A549 (cell line): Measurements from ENCODE around the gene SLC5A5. TPM values are rescaled to one million over a fixed set of nuclear protein-coding genes. Genes with fewer than 3 reads are reported as not detected.
A peak's percentile ranks its signal among the peaks of the same experiment; 100 is the strongest.

Experiments
- ATAC-seq, 2 experiments: fragments of 200-7000 bp in 1 of 2; fragments of >200 bp in 1 of 2; cut with Nextera tagmentation in 1 of 2; cut with Tn5 transposase in 1 of 2; 3 replicates each; pipeline versions ENCODE4 v1.8.0 to v1.9.1; 2018 to 2020; ENCODE audit warnings: mild to moderate bottlenecking in 1 of 2, moderate library complexity in 1 of 2
- CTCF ChIA-PET: fragments of 300-600 bp; sonication (Branson Sonifier 250); formaldehyde crosslinking; extraction: SDS; loops from one replicate; lab custom pipeline; 2021; ENCODE audit warnings: antibody characterized with exemption, inconsistent platforms; lab: Yijun Ruan, JAX
- POLR2A ChIA-PET: fragments of 350-600 bp; formaldehyde crosslinking; extraction: SDS; loops from one replicate; lab custom pipeline; 2021; ENCODE audit warnings: antibody characterized with exemption, inconsistent platforms; lab: Yijun Ruan, JAX
- DNase-seq, 2 experiments: peaks; one replicate each; pipeline versions ENCODE4 v3.0.0 to v3.0.0-alpha.2; 2011 to 2016; ENCODE audit warnings: low read depth in 1 of 2, low spot score in 1 of 2
- FAIRE-seq: peaks from 2 replicates; lab custom pipeline; 2011; peaks lifted over from hg19 to GRCh38; lab: Jason Lieb, UNC
- H3K27ac ChIP-seq, 2 experiments: fragments of >200 bp; sonication (Bioruptor Twin); formaldehyde crosslinking; 3 replicates each; pipeline ENCODE4 v1.5.1; 2016 to 2017
- H3K4me1 ChIP-seq: fragments of >200 bp; sonication (Bioruptor Twin); formaldehyde crosslinking; 3 replicates; pipeline ENCODE4 v1.6.1; 2016
- H3K4me2 ChIP-seq: fragments of >200 bp; sonication (Bioruptor Twin); formaldehyde crosslinking; 3 replicates; pipeline ENCODE4 v1.6.1; 2016
- H3K4me3 ChIP-seq: fragments of >200 bp; sonication (Bioruptor Twin); formaldehyde crosslinking; 3 replicates; pipeline ENCODE4 v1.5.1; 2016
- H3K9me3 ChIP-seq: fragments of >200 bp; sonication (Bioruptor Twin); formaldehyde crosslinking; 3 replicates; pipeline ENCODE4 v1.6.1; 2016
- ATOH8 ChIP-seq: fragments of 250-450 bp; sonication (Bioruptor Pico); IDR thresholded peaks from 2 replicates; pipeline ENCODE4 v1.5.0; 2020; ENCODE audit warnings: low read depth, mild to moderate bottlenecking, moderate library complexity
- CHD2 ChIP-seq: fragments of 150-350 bp; IDR thresholded peaks from 2 replicates; pipeline ENCODE4 v1.6.1; 2014; ENCODE audit warnings: low read length; ENCODE audit not compliant: partially characterized antibody
- CHD4 ChIP-seq: fragments of 200-600 bp; sonication (generic); IDR thresholded peaks from 2 replicates; pipeline ENCODE4 v1.6.1; 2016; ENCODE audit warnings: antibody characterized with exemption, mild to moderate bottlenecking, borderline replicate concordance
- EHMT2 ChIP-seq: fragments of 200-600 bp; sonication (generic); IDR thresholded peaks from 2 replicates; pipeline ENCODE4 v1.6.1; 2016; ENCODE audit warnings: antibody characterized with exemption, low read depth, mild to moderate bottlenecking, moderate library complexity
- ELK1 ChIP-seq: fragments of 150-350 bp; IDR thresholded peaks from 2 replicates; pipeline ENCODE4 v1.6.1; 2014; ENCODE audit warnings: low read depth, mild to moderate bottlenecking, low read length
- ESRRA ChIP-seq: fragments of 150-350 bp; IDR thresholded peaks from 2 replicates; pipeline ENCODE4 v1.6.1; 2014; ENCODE audit warnings: mild to moderate bottlenecking, low read length, borderline replicate concordance
- FOXS1 ChIP-seq: fragments of 250-450 bp; sonication (Bioruptor Pico); IDR thresholded peaks from 2 replicates; pipeline ENCODE4 v1.5.0; 2020; ENCODE audit warnings: mild to moderate bottlenecking, moderate library complexity
- HMGXB4 ChIP-seq: fragments of 250-450 bp; sonication (Bioruptor Pico); IDR thresholded peaks from 2 replicates; pipeline ENCODE4 v1.5.0; 2021; ENCODE audit warnings: mild to moderate bottlenecking, moderate library complexity, borderline replicate concordance
- HOXA7 ChIP-seq: fragments of 250-450 bp; sonication (Bioruptor Pico); IDR thresholded peaks from 2 replicates; pipeline ENCODE4 v1.5.0; 2020; ENCODE audit warnings: mild to moderate bottlenecking, moderate library complexity
- HOXB13 ChIP-seq: fragments of 250-450 bp; sonication (Bioruptor Pico); IDR thresholded peaks from 2 replicates; pipeline ENCODE4 v1.5.0; 2020; ENCODE audit warnings: low read depth, mild to moderate bottlenecking, moderate library complexity
- HOXB5 ChIP-seq: fragments of 250-450 bp; sonication (Bioruptor Pico); IDR thresholded peaks from 2 replicates; pipeline ENCODE4 v1.5.0; 2020; ENCODE audit warnings: mild to moderate bottlenecking, moderate library complexity
- JUNB ChIP-seq: fragments of >200 bp; sonication (Bioruptor Twin); formaldehyde crosslinking; IDR thresholded peaks from 2 replicates; pipeline ENCODE4 v1.6.1; 2016
- KDM1A ChIP-seq: fragments of 200-600 bp; sonication (generic); IDR thresholded peaks from 2 replicates; pipeline ENCODE4 v1.6.1; 2016; ENCODE audit warnings: low read depth, mild to moderate bottlenecking
- KDM5A ChIP-seq: fragments of 200-600 bp; sonication (generic); IDR thresholded peaks from 2 replicates; pipeline ENCODE4 v1.6.1; 2016; ENCODE audit warnings: antibody characterized with exemption, mild to moderate bottlenecking
- MYC ChIP-seq: IDR thresholded peaks from 2 replicates; pipeline ENCODE4 v1.6.1; 2012; ENCODE audit warnings: mild to moderate bottlenecking, inconsistent platforms, low read length, improper control_type of control experiment, borderline replicate concordance
- RARB ChIP-seq: fragments of 250-450 bp; sonication (Bioruptor Pico); IDR thresholded peaks from 2 replicates; pipeline ENCODE4 v1.8.0; 2021; ENCODE audit warnings: mild to moderate bottlenecking, moderate library complexity
- RCOR1 ChIP-seq: fragments of 150-350 bp; IDR thresholded peaks from 2 replicates; pipeline ENCODE4 v1.6.1; 2014; ENCODE audit warnings: antibody characterized with exemption, low read length, low read depth
- SMC3 ChIP-seq: fragments of >200 bp; sonication (Bioruptor Twin); formaldehyde crosslinking; IDR thresholded peaks from 3 replicates; pipeline ENCODE4 v1.6.1; 2018; ENCODE audit warnings: inconsistent platforms
- ZFP36 ChIP-seq: fragments of 450-650 bp; IDR thresholded peaks from 2 replicates; pipeline ENCODE4 v1.6.1; 2014; ENCODE audit warnings: borderline replicate concordance; ENCODE audit not compliant: partially characterized antibody
- ZNF302 ChIP-seq: fragments of 250-450 bp; sonication (Bioruptor Pico); IDR thresholded peaks from 2 replicates; pipeline ENCODE4 v1.9.0; 2021; ENCODE audit warnings: inconsistent platforms, mild to moderate bottlenecking, moderate library complexity
- WGBS: methylation state at CpG from one replicate; pipeline ENCODE4 v1.1.6; 2017; ENCODE audit errors: missing lambda C conversion rate; 5-methylcytosine and 5-hydroxymethylcytosine counted together
- polyA plus RNA-seq, 4 experiments: library from polyadenylated mRNA; depleted of rRNA in 3 of 4; stranded (reverse); fragments of >200 nt; fragmentation: RNase III in 1 of 4; extraction: RNeasy Plus Mini Kit Qiagen cat#74134 plus additional on column Dnase treatment in 1 of 4; gene quantifications; 2 replicates in 3 of 4; 3 replicates in 1 of 4; pipeline ENCODE4 v1.2.3, GENCODE V29; 2011 to 2017
- TF ChIP-seq, protein P1 (sequence below): IDR thresholded peaks from 2 replicates; pipeline ENCODE4 v1.6.1; 2012

Gene SLC5A5
- polyA plus RNA-seq, 2 of the 4 experiments (the other 2 are of a cell fraction), result 0.06 to 0.25 TPM

GRCh38 chr19:17842663-17843291, 29.0 kb upstream of the SLC5A5 start:
- DNase-seq, result no peak
- FAIRE-seq, result no peak
- H3K4me3 ChIP-seq, result peak overlapping the region; percentile 47
- no peak for TF ChIP-seq EHMT2
- no peak for TF ChIP-seq HMGXB4 (CRISPR knock-in tag)
- TF ChIP-seq MYC, result no peak
- no peak for TF ChIP-seq RCOR1
- TF ChIP-seq, all 56 proteins: peak for 0
- ATAC-seq, result peak in 1 of 2 experiments; percentile 1; a peak in 1 of 6 replicates
- WGBS, result 59% methylated on average over 6 of the region's 20 CpGs
- Histone ChIP-seq H3K4me1 (peaks cover 6% of the 10 kb centered on the region), H3K9me3 (no peaks in the 10 kb centered on the region), H3K4me2 (peak overlapping the region; percentile 92), H3K27ac (peak overlapping the region; percentile 74 to 89)
- ChIA-PET CTCF (interaction anchor here (0.6 to 1.4 kb wide), 4 partner anchors 10 to 255 kb away, joined by 3 to 4 read pairs (median 4); no protein-coding TSS in a partner anchor), POLR2A (interaction anchor here (1.0 to 1.5 kb wide), 2 partner anchors 12 to 17 kb away, joined by 3 to 17 read pairs; partner anchors contain the start of gene RPL18A)

DNA sequence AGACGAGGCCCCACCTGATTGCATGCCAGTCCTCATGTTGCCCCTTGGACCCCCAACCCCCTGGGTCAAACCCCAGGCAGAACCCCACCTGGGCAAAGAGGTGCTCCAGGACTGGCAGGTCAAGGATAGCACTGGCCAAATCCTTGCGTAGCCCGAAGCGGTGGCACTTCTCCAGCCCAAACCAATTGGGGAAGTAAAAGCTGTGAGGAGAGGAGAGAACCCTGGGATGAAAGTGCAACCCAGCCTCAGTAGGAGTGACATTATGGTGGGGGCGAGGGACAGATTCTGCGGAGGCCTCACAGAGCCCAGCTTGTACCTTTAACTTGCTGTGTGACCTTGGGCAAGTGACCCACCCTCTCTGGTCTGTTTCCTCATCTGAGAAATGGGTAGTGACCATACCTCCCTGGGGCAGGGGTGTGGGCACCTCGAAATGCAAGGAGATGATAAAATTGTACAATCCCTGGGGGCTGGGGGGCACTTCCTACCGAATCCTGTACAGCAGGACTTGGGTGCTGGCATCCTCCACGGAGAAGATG, 28.4 kb upstream of the SLC5A5 start:
- peaks cover 6% of the 10 kb centered on the region for H3K4me1 ChIP-seq
- H3K9me3 ChIP-seq, result no peaks in the 10 kb centered on the region
- no peak overlapping the region; the same call in 2 of the 3 replicates for H3K4me3 ChIP-seq
- ATAC-seq (no peak), DNase-seq (no peak), FAIRE-seq (no peak)
- 86% methylated on average over 8 of the region's 9 CpGs for WGBS
- ChIA-PET CTCF (interaction anchor here (0.6 to 1.4 kb wide), 4 partner anchors 12 to 418 kb away, joined by 3 to 6 read pairs (median 4); no protein-coding TSS in a partner anchor), POLR2A (interaction anchor here (1.0 kb wide), 1 partner anchor 13 kb away, joined by 3 read pairs; no protein-coding TSS in a partner anchor)
- peak overlapping the region in 1 of 2 experiments; percentile 89; a peak in 2 of 6 replicates for H3K27ac ChIP-seq
- TF ChIP-seq HOXB5 (CRISPR knock-in tag) (no peak), HOXB13 (CRISPR knock-in tag) (no peak), ZFP36 (peak; percentile 43), CHD4 (no peak), FOXS1 (CRISPR knock-in tag) (no peak), CHD2 (no peak), JUNB (no peak), KDM1A (peak; percentile 25; the same call in 1 of the 2 replicates), HOXA7 (CRISPR knock-in tag) (no peak), ATOH8 (CRISPR knock-in tag) (no peak), KDM5A (no peak), ZNF302 (CRISPR knock-in tag) (no peak)
- H3K4me2 ChIP-seq, result peak overlapping the region; percentile 92

- TF ChIP-seq SMC3, result no peak
- no peak for TF ChIP-seq FOXS1 (CRISPR knock-in tag)
- no peak for TF ChIP-seq ESRRA
- TF ChIP-seq, protein P1, sequence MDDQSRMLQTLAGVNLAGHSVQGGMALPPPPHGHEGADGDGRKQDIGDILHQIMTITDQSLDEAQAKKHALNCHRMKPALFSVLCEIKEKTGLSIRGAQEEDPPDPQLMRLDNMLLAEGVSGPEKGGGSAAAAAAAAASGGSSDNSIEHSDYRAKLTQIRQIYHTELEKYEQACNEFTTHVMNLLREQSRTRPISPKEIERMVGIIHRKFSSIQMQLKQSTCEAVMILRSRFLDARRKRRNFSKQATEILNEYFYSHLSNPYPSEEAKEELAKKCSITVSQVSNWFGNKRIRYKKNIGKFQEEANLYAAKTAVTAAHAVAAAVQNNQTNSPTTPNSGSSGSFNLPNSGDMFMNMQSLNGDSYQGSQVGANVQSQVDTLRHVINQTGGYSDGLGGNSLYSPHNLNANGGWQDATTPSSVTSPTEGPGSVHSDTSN, result no peak
- TF ChIP-seq ELK1, result no peak
- no peak for TF ChIP-seq RARB
- ChIA-PET POLR2A (no interaction called here), CTCF (interaction anchor here (0.6 to 1.2 kb wide), 3 partner anchors 11 to 419 kb away, joined by 3 to 6 read pairs (median 4); no protein-coding TSS in a partner anchor)
- no peak overlapping the region for H3K4me2 ChIP-seq
- WGBS, result 77% methylated on average over 12 of the region's 14 CpGs
- DNase-seq, result no peak
- no peak for ATAC-seq
- H3K4me3 ChIP-seq, result no peak overlapping the region
- no peaks in the 10 kb centered on the region for H3K9me3 ChIP-seq
- no peak for FAIRE-seq
- H3K4me1 ChIP-seq, result peaks cover 6% of the 10 kb centered on the region
- no peak overlapping the region for H3K27ac ChIP-seq
These were observed 27.7 kb upstream of the SLC5A5 start for GRCh38 chr19:17843908-17844490.
